ENCODE measurements around the gene LRTM2. TPM values are rescaled to one million over a fixed set of nuclear protein-coding genes. Genes with fewer than 3 reads are reported as not detected.

LRTM2 gene
- total RNA-seq, 1 experiment from 2014 or later: not detected

- Histone ChIP-seq H3K27ac (ENCODE audit: low read length) (no peak overlapping the region), H2AFZ (ENCODE audit: low read length) (no peak overlapping the region), H3K9me3 (ENCODE audit: low read length) (no peaks in the 10 kb centered on the region), H3K36me3 (ENCODE audit: low read depth, low read length) (no peaks in the 10 kb centered on the region), H4K20me1 (ENCODE audit: low read length) (no peaks in the 10 kb centered on the region), H3K4me2 (ENCODE audit: low read length) (no peak overlapping the region), H3F3A (ENCODE audit: low read length, unreplicated experiment) (no peaks in the 10 kb centered on the region), H3K9ac (ENCODE audit: low read length) (no peak overlapping the region), H3K4me1 (ENCODE audit: insufficient read depth, low read length) (peaks cover 2% of the 10 kb centered on the region; the same call in 1 of the 2 replicates), H3K4me3 (ENCODE audit: low read length) (no peak overlapping the region), H3K79me2 (ENCODE audit: low read length) (no peaks in the 10 kb centered on the region), H3K27me3 (ENCODE audit: low read length) (peaks cover 33% of the 10 kb centered on the region), H3K9me2 (replicated peaks; ENCODE audit: low read length) (no peaks in the 10 kb centered on the region)
- POLR2A ChIA-PET (ENCODE audit: unreplicated experiment): no interaction called here
- no TSS peak for BruUV-seq (replicated peaks)
- intact Hi-C loops (cut with micrococcal nuclease): no loop called here
- ATAC-seq: no peak
- CTCF ChIA-PET: no interaction called here
- TF ChIP-seq CTCF (conservative IDR thresholded peaks at IDR 0.05; ENCODE audit: low read depth, low read length): no peak
- DNase-seq: no peak
Observed at GRCh38 chr12:1827826-1828805, 7.8 kb downstream of the LRTM2 start.

- CTCF ChIA-PET: no interaction called here
- TF ChIP-seq EZH2phosphoT487 (IDR thresholded peaks at IDR 0.05; ENCODE audit: borderline replicate concordance, low read length) (no peak), CTCF (conservative IDR thresholded peaks at IDR 0.05; ENCODE audit: low read depth, low read length) (no peak), EZH2 (IDR thresholded peaks at IDR 0.05; ENCODE audit: low read length, unreplicated experiment) (no peak)
Observed at GRCh38 chr12:1828856-1829255, 8.5 kb downstream of the LRTM2 start.

GRCh38 chr12:1829306-1829900 lies 9.0 kb downstream of the LRTM2 start:
- H3K9ac ChIP-seq (ENCODE audit: low read length): no peak overlapping the region
- H2AFZ ChIP-seq (ENCODE audit: low read length): no peak overlapping the region
- no peaks in the 10 kb centered on the region for H3K36me3 ChIP-seq (ENCODE audit: low read depth, low read length)
- H3K4me2 ChIP-seq (ENCODE audit: low read length): no peak overlapping the region
- POLR2A ChIA-PET (ENCODE audit: unreplicated experiment): no interaction called here
- intact Hi-C loops (cut with micrococcal nuclease): no loop called here
- no peak for TF ChIP-seq EZH2 (IDR thresholded peaks at IDR 0.05; ENCODE audit: low read length, unreplicated experiment)
- TF ChIP-seq CTCF (conservative IDR thresholded peaks at IDR 0.05; ENCODE audit: low read depth, low read length): no peak
- no peak for TF ChIP-seq EZH2phosphoT487 (IDR thresholded peaks at IDR 0.05; ENCODE audit: borderline replicate concordance, low read length)
- H3K9me3 ChIP-seq (ENCODE audit: low read length): no peaks in the 10 kb centered on the region
- no peak for ATAC-seq
- H4K20me1 ChIP-seq (ENCODE audit: low read length): no peaks in the 10 kb centered on the region
- H3K27ac ChIP-seq (ENCODE audit: low read length): no peak overlapping the region
- peaks cover 33% of the 10 kb centered on the region for H3K27me3 ChIP-seq (ENCODE audit: low read length)
- H3K4me1 ChIP-seq (ENCODE audit: insufficient read depth, low read length): peaks cover 2% of the 10 kb centered on the region; the same call in 1 of the 2 replicates
- no peaks in the 10 kb centered on the region for H3F3A ChIP-seq (ENCODE audit: low read length, unreplicated experiment)
- H3K9me2 ChIP-seq (replicated peaks; ENCODE audit: low read length): no peaks in the 10 kb centered on the region
- H3K4me3 ChIP-seq (ENCODE audit: low read length): no peak overlapping the region
- BruUV-seq (replicated peaks): no TSS peak
- no peak for DNase-seq
- CTCF ChIA-PET: no interaction called here
- H3K79me2 ChIP-seq (ENCODE audit: low read length): no peaks in the 10 kb centered on the region

More at GRCh38 chr12:1828856-1829255, 8.5 kb downstream of the LRTM2 start:
- peaks cover 33% of the 10 kb centered on the region for H3K27me3 ChIP-seq (ENCODE audit: low read length)
- POLR2A ChIA-PET (ENCODE audit: unreplicated experiment): no interaction called here
- no peak overlapping the region for H3K4me2 ChIP-seq (ENCODE audit: low read length)
- H3F3A ChIP-seq (ENCODE audit: low read length, unreplicated experiment): no peaks in the 10 kb centered on the region
- DNase-seq (no peak), ATAC-seq (no peak)
- H4K20me1 ChIP-seq (ENCODE audit: low read length): no peaks in the 10 kb centered on the region
- no peak overlapping the region for H3K9ac ChIP-seq (ENCODE audit: low read length)
- peaks cover 2% of the 10 kb centered on the region; the same call in 1 of the 2 replicates for H3K4me1 ChIP-seq (ENCODE audit: insufficient read depth, low read length)
- H3K9me2 ChIP-seq (replicated peaks; ENCODE audit: low read length): no peaks in the 10 kb centered on the region
- H3K36me3 ChIP-seq (ENCODE audit: low read depth, low read length): no peaks in the 10 kb centered on the region
- H3K4me3 ChIP-seq (ENCODE audit: low read length): no peak overlapping the region
- H3K79me2 ChIP-seq (ENCODE audit: low read length): no peaks in the 10 kb centered on the region
- no peak overlapping the region for H3K27ac ChIP-seq (ENCODE audit: low read length)
- H3K9me3 ChIP-seq (ENCODE audit: low read length): no peaks in the 10 kb centered on the region
- H2AFZ ChIP-seq (ENCODE audit: low read length): no peak overlapping the region
- BruUV-seq (replicated peaks): no TSS peak
- intact Hi-C loops (cut with micrococcal nuclease): no loop called here

Data from PC-3 (cell line).